ENCODE results near the gene SLC6A16.

Gene SLC6A16

GRCh38 chr19:49256691-49257090 is 68.3 kb downstream of the SLC6A16 start:
- no peak for DNase-seq
- H3K9me3 ChIP-seq, result no peaks in the 10 kb centered on the region
- H3K27me3 ChIP-seq, result peaks cover 40% of the 10 kb centered on the region
- H3K4me3 ChIP-seq (ENCODE audit: low read depth, low read length), result no peak overlapping the region
- no peak for TF ChIP-seq CTCF (IDR thresholded peaks at IDR 0.05; ENCODE audit: low read depth, low read length)
- H3K36me3 ChIP-seq, result no peaks in the 10 kb centered on the region
- no peaks in the 10 kb centered on the region for H3K4me1 ChIP-seq

GRCh38 chr19:49255674-49256073 is 69.3 kb downstream of the SLC6A16 start:
- no peaks in the 10 kb centered on the region for H3K9me3 ChIP-seq
- no peak for DNase-seq

GRCh38 chr19:49249933-49250332 is 75.1 kb downstream of the SLC6A16 start:
- no peaks in the 10 kb centered on the region for H3K4me1 ChIP-seq
- no peaks in the 10 kb centered on the region for H3K9me3 ChIP-seq
- no peak for TF ChIP-seq CTCF (IDR thresholded peaks at IDR 0.05; ENCODE audit: low read depth, low read length)
- no peak for DNase-seq
- H3K4me3 ChIP-seq (ENCODE audit: low read depth, low read length), result no peak overlapping the region
- peaks cover 50% of the 10 kb centered on the region for H3K27me3 ChIP-seq
- H3K36me3 ChIP-seq, result no peaks in the 10 kb centered on the region

More at GRCh38 chr19:49255674-49256073, 69.3 kb downstream of the SLC6A16 start:
- H3K27me3 ChIP-seq, result peaks cover 49% of the 10 kb centered on the region
- no peak for TF ChIP-seq CTCF (IDR thresholded peaks at IDR 0.05; ENCODE audit: low read depth, low read length)
- H3K36me3 ChIP-seq, result no peaks in the 10 kb centered on the region
- H3K4me3 ChIP-seq (ENCODE audit: low read depth, low read length), result no peak overlapping the region
- no peaks in the 10 kb centered on the region for H3K4me1 ChIP-seq

- H3K36me3 ChIP-seq, result no peaks in the 10 kb centered on the region
- H3K4me1 ChIP-seq, result no peaks in the 10 kb centered on the region
- no peak for DNase-seq
Observed at GRCh38 chr19:49247676-49248075, 77.3 kb downstream of the SLC6A16 start.

GRCh38 chr19:49244256-49244655 is 80.7 kb downstream of the SLC6A16 start:
- no peak for TF ChIP-seq CTCF (IDR thresholded peaks at IDR 0.05; ENCODE audit: low read depth, low read length)

More at GRCh38 chr19:49247676-49248075, 77.3 kb downstream of the SLC6A16 start:
- Histone ChIP-seq H3K27me3 (peaks cover 37% of the 10 kb centered on the region), H3K9me3 (no peaks in the 10 kb centered on the region), H3K4me3 (ENCODE audit: low read depth, low read length) (no peak overlapping the region)
- no peak for TF ChIP-seq CTCF (IDR thresholded peaks at IDR 0.05; ENCODE audit: low read depth, low read length)

GRCh38 chr19:49243726-49244125 is 81.3 kb downstream of the SLC6A16 start:
- no peaks in the 10 kb centered on the region for H3K4me1 ChIP-seq
- no peaks in the 10 kb centered on the region for H3K36me3 ChIP-seq
- no peak for DNase-seq
- H3K27me3 ChIP-seq, result peaks cover 7% of the 10 kb centered on the region
- no peaks in the 10 kb centered on the region for H3K9me3 ChIP-seq
- H3K4me3 ChIP-seq (ENCODE audit: low read depth, low read length), result no peak overlapping the region
- TF ChIP-seq CTCF (IDR thresholded peaks at IDR 0.05; ENCODE audit: low read depth, low read length), result no peak

More at GRCh38 chr19:49244256-49244655, 80.7 kb downstream of the SLC6A16 start:
- Histone ChIP-seq H3K4me1 (no peaks in the 10 kb centered on the region), H3K27me3 (peaks cover 8% of the 10 kb centered on the region), H3K9me3 (no peaks in the 10 kb centered on the region), H3K4me3 (ENCODE audit: low read depth, low read length) (no peak overlapping the region), H3K36me3 (no peaks in the 10 kb centered on the region)
- DNase-seq, result no peak

Measured in BE2C (cell line).